Regular cardiac myocyte (primary cell): ENCODE results near the gene ZIK1. TPM values are rescaled to one million over a fixed set of nuclear protein-coding genes. Genes with fewer than 3 reads are reported as not detected.

Source experiments
- total RNA-seq: library from RNA; depleted of rRNA; stranded (reverse); fragments of >200 nt; gene quantifications from 2 replicates; pipeline ENCODE4 v1.2.3, GENCODE V29; 2014

The ZIK1 gene
- 9.2 and 10.1 TPM in 2 replicates for total RNA-seq

DNA sequence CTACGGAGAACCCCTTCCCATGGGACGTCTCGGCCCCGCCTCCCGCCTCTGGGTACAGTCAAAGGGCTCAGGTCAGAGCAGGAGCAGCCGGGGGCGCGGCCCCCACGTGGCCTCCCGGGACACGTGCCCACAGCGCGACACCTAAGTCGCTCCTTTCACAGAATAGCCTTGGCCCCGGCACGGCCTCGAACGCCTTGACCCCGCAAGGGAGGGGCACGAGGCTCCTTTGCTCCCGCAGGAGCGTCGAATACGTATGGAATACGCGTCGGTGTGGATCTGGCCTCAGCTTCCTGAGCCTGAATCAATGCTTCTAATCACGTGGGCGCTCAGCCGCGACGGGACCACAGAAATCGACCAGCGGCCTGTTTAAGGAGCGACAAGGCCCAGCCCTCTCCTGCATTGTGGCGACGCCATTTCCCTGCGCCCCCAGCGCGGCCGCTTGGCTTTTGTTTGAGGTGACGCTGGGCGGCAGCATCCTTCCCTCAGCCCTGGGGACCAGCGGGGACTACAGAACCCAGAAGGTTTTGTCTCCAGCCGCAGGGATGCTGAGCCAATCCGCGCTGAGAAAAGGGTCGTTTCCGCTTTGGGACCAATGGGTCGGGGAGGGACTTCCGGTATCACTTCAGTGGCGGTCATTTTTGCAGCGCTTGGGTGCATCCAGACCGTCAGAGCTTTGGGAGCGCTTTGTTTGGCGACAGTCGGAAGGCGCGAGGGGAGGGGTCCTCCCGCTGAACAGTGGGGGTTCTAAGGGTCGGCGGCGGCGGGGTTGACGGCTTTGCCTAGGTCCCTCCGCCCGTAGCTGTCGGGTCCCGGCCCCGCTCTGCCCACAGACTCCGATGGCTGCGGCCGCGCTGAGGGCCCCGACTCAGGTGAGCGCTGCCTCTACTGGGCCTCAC, at the start of gene ZIK1:
Gene ZIK1, plus strand, starts transcription at position 625 of the 896 bp plus-strand sequence. Its CDS starts 212 bp downstream, at position 837.

DNA sequence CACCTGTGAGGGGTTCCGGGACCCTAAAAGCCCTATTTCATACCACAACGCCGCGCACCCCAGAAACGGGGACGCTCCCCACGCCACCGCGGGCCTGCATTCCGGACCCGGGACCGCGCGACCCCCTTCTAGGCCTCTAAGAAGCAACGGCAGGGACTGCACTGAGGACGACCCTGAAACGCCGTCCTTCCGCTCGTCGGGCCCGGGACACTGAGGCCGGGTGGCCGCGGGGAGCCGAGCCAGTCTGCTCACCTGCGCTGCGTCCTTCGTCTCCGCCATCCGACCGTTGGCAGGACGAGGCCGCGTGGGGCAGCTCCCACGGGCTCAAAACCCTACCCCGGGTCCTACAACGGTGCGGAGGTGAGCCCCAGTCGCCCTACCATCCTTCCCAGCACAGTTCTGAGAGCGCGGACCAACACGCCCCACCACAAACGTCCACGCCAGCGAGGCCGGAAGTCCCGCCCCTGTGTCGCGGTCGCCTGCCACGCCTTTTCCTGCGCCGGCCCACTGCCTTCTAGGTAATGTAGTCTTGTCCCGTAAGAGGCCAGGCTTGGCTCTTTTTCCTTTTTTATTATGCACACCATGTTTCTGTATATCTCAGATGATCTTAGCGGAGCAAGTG, 24.4 kb upstream of the ZIK1 start, which contains the start of gene ZNF550:
Gene ZNF550, minus strand, starts transcription at position 460 of the 622 bp plus-strand sequence. Its CDS starts 181 bp downstream, at position 279.

DNA sequence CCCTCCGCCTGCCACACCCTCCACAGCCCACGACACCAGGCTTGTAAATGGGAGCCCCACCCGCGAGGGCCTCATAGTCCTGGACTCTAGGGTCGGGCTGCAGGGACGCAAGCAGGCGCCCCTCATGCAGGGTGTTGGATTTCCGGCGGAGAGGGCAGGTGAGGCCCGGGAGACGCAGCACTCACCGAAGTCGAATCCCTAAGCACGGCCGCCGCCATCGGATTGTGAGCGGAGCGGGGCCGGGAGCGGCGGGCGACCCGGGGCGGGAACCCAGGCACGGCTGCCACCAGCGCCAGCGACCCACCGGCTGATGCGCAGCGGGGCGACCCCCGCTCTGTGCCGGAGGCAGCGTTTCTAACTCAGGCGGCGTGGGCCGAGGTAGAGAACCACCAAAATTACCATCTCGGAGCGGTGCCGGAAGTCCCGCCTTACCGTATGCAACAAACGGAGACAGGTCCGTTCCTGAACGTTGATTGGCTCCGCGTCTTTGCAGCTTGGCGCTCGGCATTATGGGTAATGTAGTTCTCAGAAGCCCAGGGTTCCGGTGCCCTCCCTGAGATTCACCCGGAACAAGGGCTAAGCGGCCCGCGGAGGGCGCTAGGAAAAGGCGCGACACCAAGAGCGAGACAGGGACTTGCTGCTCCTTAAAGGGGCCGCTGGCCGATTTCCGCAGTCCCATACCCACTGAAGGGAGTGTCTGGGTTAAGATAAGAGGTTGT, 5.3 kb upstream of the ZIK1 start, which contains the start of gene ZNF416:
Gene ZNF416, minus strand, starts transcription at position 425 of the 719 bp plus-strand sequence. Its CDS starts 207 bp downstream, at position 218.

DNA sequence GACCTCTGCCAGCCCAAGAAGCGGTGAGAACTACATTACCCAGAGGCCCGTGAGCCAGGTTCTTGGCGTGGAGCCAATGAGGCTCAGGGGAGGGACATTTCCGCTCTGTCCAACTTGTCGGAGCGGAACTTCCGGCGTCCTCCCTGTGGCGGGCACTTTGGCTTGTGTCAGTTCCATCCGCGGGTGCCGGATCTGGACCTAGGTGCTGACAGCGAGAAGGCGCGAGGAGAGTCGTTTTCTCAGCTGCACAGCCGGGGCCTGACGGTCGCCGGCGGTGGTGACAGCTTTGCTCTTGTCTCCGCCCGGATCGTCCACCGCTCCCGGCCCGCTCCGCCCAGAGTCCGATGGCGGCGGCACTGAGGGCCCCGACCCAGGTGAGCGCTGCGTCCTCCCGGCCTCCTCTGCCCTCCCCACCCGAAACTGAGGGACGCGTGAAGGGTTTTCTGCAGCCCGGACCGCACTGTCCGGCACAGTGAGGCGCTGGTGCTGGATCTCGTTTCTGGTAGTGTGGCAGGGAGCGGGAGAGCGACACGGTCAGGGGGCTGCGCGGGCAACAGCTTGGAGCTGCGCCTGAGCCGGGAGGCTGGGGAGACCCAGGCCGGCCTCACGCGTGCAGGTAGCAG, 15.9 kb downstream of the ZIK1 start, which contains the start of gene ZNF530:
Gene ZNF530, plus strand, starts transcription at position 125 of the 623 bp plus-strand sequence. CDS start 4,461 bp downstream, outside the sequence.

DNA sequence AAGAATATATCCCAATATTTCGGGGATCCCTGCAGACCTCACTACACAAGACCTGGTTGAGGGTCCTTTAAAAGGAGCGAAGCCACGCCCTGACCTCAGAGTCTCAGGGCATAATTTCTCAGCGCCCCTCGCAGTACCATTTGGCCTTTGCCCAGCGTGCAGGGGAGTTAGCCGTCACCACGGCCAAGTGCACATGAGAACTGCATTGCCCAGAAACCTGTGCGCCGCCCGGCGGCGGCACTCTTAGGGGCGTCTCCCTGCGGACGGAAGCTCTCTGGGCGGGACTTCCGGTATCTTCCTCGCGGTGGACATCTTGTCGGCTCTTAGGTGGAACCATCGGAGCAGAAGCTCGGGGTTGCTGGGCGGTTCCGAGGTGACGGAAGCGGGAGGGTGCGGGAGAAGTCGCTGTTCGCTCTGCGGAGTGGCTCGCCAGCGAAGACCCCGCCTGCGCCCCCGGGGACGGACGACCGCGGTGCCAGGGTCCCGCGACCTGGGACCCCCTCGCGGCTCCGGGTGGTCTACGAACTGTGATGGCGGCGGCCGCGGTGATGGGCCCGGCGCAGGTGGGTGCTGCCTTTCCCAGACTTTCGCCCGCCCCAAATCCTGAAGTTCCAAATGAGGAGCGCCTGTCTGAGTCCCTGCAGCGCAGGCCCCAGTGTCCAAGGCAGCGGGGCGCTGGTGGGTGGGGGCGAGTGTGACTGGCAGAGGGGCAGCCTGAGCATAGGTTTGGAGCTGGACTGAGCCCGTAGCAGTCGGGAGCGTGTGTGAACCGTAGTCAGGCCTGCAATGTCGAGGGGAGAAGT, 30.2 kb downstream of the ZIK1 start, which contains the start of gene ZNF134:
Gene ZNF134, plus strand, starts transcription at position 302 of the 803 bp plus-strand sequence. CDS start 5,227 bp downstream, outside the sequence.

DNA sequence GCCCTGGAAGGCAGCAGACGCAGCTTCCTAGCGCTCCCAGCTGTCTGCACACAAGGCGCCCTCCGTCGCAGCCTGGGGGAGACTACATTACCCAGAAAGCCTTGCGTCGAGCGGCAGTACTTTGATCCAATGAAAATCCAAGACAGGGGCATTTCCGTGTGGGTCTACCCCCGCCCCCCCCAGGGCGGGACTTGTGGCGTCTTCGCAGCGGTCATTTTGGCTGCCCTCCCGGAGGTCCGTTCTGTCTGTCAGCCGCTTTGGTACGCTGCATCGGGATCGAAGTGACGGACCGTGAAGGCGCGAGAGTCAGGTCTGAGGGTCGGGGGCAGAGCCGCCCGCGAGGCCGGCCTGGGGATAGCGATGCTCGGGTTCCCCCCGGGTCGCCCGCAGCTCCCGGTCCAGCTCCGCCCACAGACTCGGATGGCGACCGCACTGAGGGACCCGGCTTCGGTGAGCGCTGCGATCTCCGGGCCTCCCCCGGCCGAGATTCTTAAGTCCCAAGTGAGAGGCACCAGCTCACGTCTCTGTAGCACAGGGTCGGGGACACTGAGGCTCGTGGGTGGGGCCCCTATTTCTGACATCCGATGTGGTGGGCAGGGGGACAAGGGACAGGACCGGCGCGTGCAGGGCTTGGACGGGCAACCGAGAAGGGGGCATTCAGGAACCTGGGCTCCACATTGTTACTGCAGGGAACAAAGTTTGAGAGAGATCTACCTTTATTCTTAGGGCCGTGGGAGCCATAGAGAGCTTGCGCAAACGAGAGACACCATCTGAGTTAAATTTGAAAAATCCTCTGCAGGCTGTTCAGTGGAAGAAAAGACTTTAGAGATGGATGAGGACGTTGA, 49.3 kb downstream of the ZIK1 start, which contains the start of gene ZNF211:
Gene ZNF211, plus strand, starts transcription at position 182 of the 845 bp plus-strand sequence. Its CDS starts 179 bp downstream, at position 361.

Other genes starting within 250 kb of the ZIK1 start
- 11.0 and 11.1 TPM in 2 replicates for gene ZNF304, start 232.9 kb upstream of the ZIK1 start, total RNA-seq
- 12.1 and 15.2 TPM in 2 replicates for gene TRAPPC2B, start 220.6 kb upstream of the ZIK1 start, total RNA-seq
- gene ZNF547, start 220.6 kb upstream of the ZIK1 start, total RNA-seq: 3.6 and 5.9 TPM in 2 replicates
- gene ZNF548, start 194.3 kb upstream of the ZIK1 start, total RNA-seq: 17.3 and 38.6 TPM in 2 replicates
- 9.8 and 9.9 TPM in 2 replicates for gene ZNF17, start 173.0 kb upstream of the ZIK1 start, total RNA-seq
- 7.0 and 9.8 TPM in 2 replicates for gene ZNF749, start 148.8 kb upstream of the ZIK1 start, total RNA-seq
- 0.38 and 1.4 TPM in 2 replicates for gene VN1R1, start 127.0 kb upstream of the ZIK1 start, total RNA-seq
- gene ZNF772, start 106.6 kb upstream of the ZIK1 start, total RNA-seq: 21.5 and 33.3 TPM in 2 replicates
- 10.7 and 23.1 TPM in 2 replicates for gene ZNF419, start 96.4 kb upstream of the ZIK1 start, total RNA-seq
- 24.0 and 44.5 TPM in 2 replicates for gene ZNF773, start 84.2 kb upstream of the ZIK1 start, total RNA-seq
- 6.5 TPM in 2 replicates for gene ZNF549, start 56.8 kb upstream of the ZIK1 start, total RNA-seq
- gene ZNF550, start 24.3 kb upstream of the ZIK1 start, total RNA-seq: 6.9 and 7.9 TPM in 2 replicates
- 6.5 and 6.7 TPM in 2 replicates for gene ZNF416, start 5.2 kb upstream of the ZIK1 start, total RNA-seq
- gene ZNF530, start 15.7 kb downstream of the ZIK1 start, total RNA-seq: 2.8 and 8.2 TPM in 2 replicates
- 21.1 and 30.7 TPM in 2 replicates for gene ZNF134, start 30.1 kb downstream of the ZIK1 start, total RNA-seq
- 10.5 and 13.5 TPM in 2 replicates for gene ZNF211, start 49.0 kb downstream of the ZIK1 start, total RNA-seq
- not detected in 2 replicates for gene ZSCAN4, start 84.8 kb downstream of the ZIK1 start, total RNA-seq
- gene ZNF551, start 97.8 kb downstream of the ZIK1 start, total RNA-seq: 5.1 and 12.1 TPM in 2 replicates
- gene ZNF154, start 125.1 kb downstream of the ZIK1 start, total RNA-seq: 3.1 and 5.1 TPM in 2 replicates
- gene ZNF671, start 143.5 kb downstream of the ZIK1 start, total RNA-seq: 10.4 and 12.1 TPM in 2 replicates
- 9.0 and 10.2 TPM in 2 replicates for gene ZNF776, start 162.7 kb downstream of the ZIK1 start, total RNA-seq
- gene ZNF586, start 185.5 kb downstream of the ZIK1 start, total RNA-seq: 18.2 and 29.9 TPM in 2 replicates
- 4.2 and 4.4 TPM in 2 replicates for gene ZNF552, start 230.8 kb downstream of the ZIK1 start, total RNA-seq
- gene ZNF587B, start 246.2 kb downstream of the ZIK1 start, total RNA-seq: 18.6 and 44.9 TPM in 2 replicates